A549 (cell line): ENCODE measurements around the gene DUSP28. TPM values are rescaled to one million over a fixed set of nuclear protein-coding genes. Genes with fewer than 3 reads are reported as not detected.

ENCODE experiments used
- ATAC-seq, 2 experiments: fragments of 200-7000 bp in 1 of 2; fragments of >200 bp in 1 of 2; cut with Nextera tagmentation in 1 of 2; cut with Tn5 transposase in 1 of 2; 3 replicates each; pipeline versions ENCODE4 v1.8.0 to v1.9.1; 2018 to 2020; ENCODE audit warnings: mild to moderate bottlenecking in 1 of 2, moderate library complexity in 1 of 2
- CTCF ChIA-PET: fragments of 300-600 bp; sonication (Branson Sonifier 250); formaldehyde crosslinking; extraction: SDS; loops from one replicate; lab custom pipeline; 2021; ENCODE audit warnings: antibody characterized with exemption, inconsistent platforms; lab: Yijun Ruan, JAX
- POLR2A ChIA-PET: fragments of 350-600 bp; formaldehyde crosslinking; extraction: SDS; loops from one replicate; lab custom pipeline; 2021; ENCODE audit warnings: antibody characterized with exemption, inconsistent platforms; lab: Yijun Ruan, JAX
- DNase-seq, 2 experiments: peaks; one replicate each; pipeline versions ENCODE4 v3.0.0 to v3.0.0-alpha.2; 2011 to 2016; ENCODE audit warnings: low read depth in 1 of 2, low spot score in 1 of 2
- FAIRE-seq: peaks from 2 replicates; lab custom pipeline; 2011; peaks lifted over from hg19 to GRCh38; lab: Jason Lieb, UNC
- H3K27ac ChIP-seq, 2 experiments: fragments of >200 bp; sonication (Bioruptor Twin); formaldehyde crosslinking; 3 replicates each; pipeline ENCODE4 v1.5.1; 2016 to 2017
- H3K4me1 ChIP-seq: fragments of >200 bp; sonication (Bioruptor Twin); formaldehyde crosslinking; 3 replicates; pipeline ENCODE4 v1.6.1; 2016
- H3K4me2 ChIP-seq: fragments of >200 bp; sonication (Bioruptor Twin); formaldehyde crosslinking; 3 replicates; pipeline ENCODE4 v1.6.1; 2016
- H3K4me3 ChIP-seq: fragments of >200 bp; sonication (Bioruptor Twin); formaldehyde crosslinking; 3 replicates; pipeline ENCODE4 v1.5.1; 2016
- H3K9me3 ChIP-seq: fragments of >200 bp; sonication (Bioruptor Twin); formaldehyde crosslinking; 3 replicates; pipeline ENCODE4 v1.6.1; 2016
- ATOH8 ChIP-seq: fragments of 250-450 bp; sonication (Bioruptor Pico); IDR thresholded peaks from 2 replicates; pipeline ENCODE4 v1.5.0; 2020; ENCODE audit warnings: low read depth, mild to moderate bottlenecking, moderate library complexity
- BCL3 ChIP-seq: fragments of >200 bp; sonication (Bioruptor Twin); formaldehyde crosslinking; IDR thresholded peaks from 3 replicates; pipeline ENCODE4 v1.6.1; 2016
- CTCF ChIP-seq: fragments of >200 bp; sonication (Bioruptor Twin); formaldehyde crosslinking; IDR thresholded peaks from 3 replicates; pipeline ENCODE4 v1.5.1; 2016
- E2F6 ChIP-seq: IDR thresholded peaks from 2 replicates; pipeline ENCODE4 v1.6.1; 2012; ENCODE audit warnings: low read depth, borderline replicate concordance
- EHMT2 ChIP-seq: fragments of 200-600 bp; sonication (generic); IDR thresholded peaks from 2 replicates; pipeline ENCODE4 v1.6.1; 2016; ENCODE audit warnings: antibody characterized with exemption, low read depth, mild to moderate bottlenecking, moderate library complexity
- EP300 ChIP-seq, 2 experiments: fragments of >200 bp; sonication (Bioruptor Twin); formaldehyde crosslinking; IDR thresholded peaks; 2 replicates in 1 of 2; 3 replicates in 1 of 2; pipeline ENCODE4 v1.6.1; 2016 to 2017
- GATA3 ChIP-seq: IDR thresholded peaks from 2 replicates; pipeline ENCODE4 v1.6.1; 2012; ENCODE audit warnings: borderline replicate concordance
- HOXA7 ChIP-seq: fragments of 250-450 bp; sonication (Bioruptor Pico); IDR thresholded peaks from 2 replicates; pipeline ENCODE4 v1.5.0; 2020; ENCODE audit warnings: mild to moderate bottlenecking, moderate library complexity
- HOXB13 ChIP-seq: fragments of 250-450 bp; sonication (Bioruptor Pico); IDR thresholded peaks from 2 replicates; pipeline ENCODE4 v1.5.0; 2020; ENCODE audit warnings: low read depth, mild to moderate bottlenecking, moderate library complexity
- JUN ChIP-seq, 2 experiments: fragments of >200 bp; sonication (Bioruptor Twin); formaldehyde crosslinking; IDR thresholded peaks; 2 replicates in 1 of 2; 3 replicates in 1 of 2; pipeline ENCODE4 v1.6.1; 2016 to 2017
- MAX ChIP-seq: IDR thresholded peaks from 2 replicates; pipeline ENCODE4 v1.6.1; 2012
- MYC ChIP-seq: IDR thresholded peaks from 2 replicates; pipeline ENCODE4 v1.6.1; 2012; ENCODE audit warnings: mild to moderate bottlenecking, inconsistent platforms, low read length, improper control_type of control experiment, borderline replicate concordance
- NPAS2 ChIP-seq: fragments of 250-450 bp; sonication (Bioruptor Pico); IDR thresholded peaks from 2 replicates; pipeline ENCODE4 v1.8.0; 2022; ENCODE audit warnings: mild to moderate bottlenecking, moderate library complexity, borderline replicate concordance
- PBX3 ChIP-seq: IDR thresholded peaks from 2 replicates; pipeline ENCODE4 v1.6.1; 2012
- PHF8 ChIP-seq: fragments of 200-600 bp; sonication (generic); IDR thresholded peaks from 2 replicates; pipeline ENCODE4 v1.6.1; 2016; ENCODE audit warnings: low read depth, mild to moderate bottlenecking, antibody characterized with exemption, moderate library complexity, borderline replicate concordance
- POLR2A ChIP-seq: IDR thresholded peaks from 2 replicates; pipeline ENCODE4 v1.6.1; 2012; ENCODE audit warnings: mild to moderate bottlenecking, low read length
- RARB ChIP-seq: fragments of 250-450 bp; sonication (Bioruptor Pico); IDR thresholded peaks from 2 replicates; pipeline ENCODE4 v1.8.0; 2021; ENCODE audit warnings: mild to moderate bottlenecking, moderate library complexity
- RFX5 ChIP-seq: fragments of 450-650 bp; IDR thresholded peaks from 2 replicates; pipeline ENCODE4 v1.7.1; 2014; ENCODE audit warnings: antibody characterized with exemption, mild to moderate bottlenecking, moderate library complexity
- SMC3 ChIP-seq: fragments of >200 bp; sonication (Bioruptor Twin); formaldehyde crosslinking; IDR thresholded peaks from 3 replicates; pipeline ENCODE4 v1.6.1; 2018; ENCODE audit warnings: inconsistent platforms
- SREBF2 ChIP-seq: fragments of 450-650 bp; IDR thresholded peaks from 2 replicates; pipeline ENCODE4 v1.6.1; 2014; ENCODE audit warnings: mild to moderate bottlenecking, moderate library complexity
- TP53 ChIP-seq: fragments of 250-450 bp; sonication (Bioruptor Pico); IDR thresholded peaks from 2 replicates; pipeline ENCODE4 v1.5.0; 2021; ENCODE audit warnings: mild to moderate bottlenecking, moderate library complexity
- USF2 ChIP-seq: fragments of 450-650 bp; IDR thresholded peaks from 2 replicates; pipeline ENCODE4 v1.6.1; 2014; ENCODE audit warnings: antibody characterized with exemption
- ZC3H11A ChIP-seq: fragments of 450-650 bp; IDR thresholded peaks from 2 replicates; pipeline ENCODE4 v1.6.1; 2014; ENCODE audit warnings: antibody characterized with exemption, mild to moderate bottlenecking
- ZSCAN20 ChIP-seq: fragments of 250-450 bp; sonication (Bioruptor Pico); IDR thresholded peaks from 2 replicates; pipeline ENCODE4 v1.8.0; 2022; ENCODE audit warnings: mild to moderate bottlenecking, moderate library complexity
- WGBS: methylation state at CpG from one replicate; pipeline ENCODE4 v1.1.6; 2017; ENCODE audit errors: missing lambda C conversion rate; 5-methylcytosine and 5-hydroxymethylcytosine counted together
- polyA plus RNA-seq, 4 experiments: library from polyadenylated mRNA; depleted of rRNA in 3 of 4; stranded (reverse); fragments of >200 nt; fragmentation: RNase III in 1 of 4; extraction: RNeasy Plus Mini Kit Qiagen cat#74134 plus additional on column Dnase treatment in 1 of 4; gene quantifications; 2 replicates in 3 of 4; 3 replicates in 1 of 4; pipeline ENCODE4 v1.2.3, GENCODE V29; 2011 to 2017

DUSP28 gene
- polyA plus RNA-seq, 2 of the 4 experiments (the other 2 are of a cell fraction) = 5.2 to 14.3 TPM

- WGBS = 87% methylated on average over 3 of the region's 3 CpGs
- no peak for ATAC-seq
- DNase-seq = no peak
- FAIRE-seq = no peak
- ChIA-PET CTCF (no interaction called here), POLR2A (no interaction called here)
- peak overlapping the region; percentile 83 for H3K4me2 ChIP-seq
- no peaks in the 10 kb centered on the region for H3K9me3 ChIP-seq
- H3K27ac ChIP-seq = peak overlapping the region; percentile 98 to 100; a peak in 4 of 6 replicates
- TF ChIP-seq SMC3 (no peak), EHMT2 (no peak), SREBF2 (no peak), ZC3H11A (no peak), CTCF (no peak), PHF8 (no peak)
- H3K4me1 ChIP-seq = peaks cover 25% of the 10 kb centered on the region
- H3K4me3 ChIP-seq = peak overlapping the region; percentile 87
Observed at GRCh38 chr2:240559286-240559685, 871 bp upstream of the DUSP28 start.

- FAIRE-seq (no peak), ATAC-seq (peak; percentile 68 to 82)
Observed at GRCh38 chr2:240560480-240561324, 545 bp downstream of the DUSP28 start.

More at GRCh38 chr2:240560480-240561324, 545 bp downstream of the DUSP28 start:
- CTCF ChIA-PET = interaction anchor here (0.7 to 1.7 kb wide), 3 partner anchors 15 to 328 kb away, joined by 3 to 6 read pairs (median 4); no protein-coding TSS in a partner anchor
- POLR2A ChIA-PET = interaction anchor here (0.8 to 2.2 kb wide), 5 partner anchors 10 to 173 kb away, joined by 3 to 38 read pairs (median 4); partner anchors contain the start of gene CAPN10
- Histone ChIP-seq H3K4me3 (peak overlapping the region; percentile 87), H3K27ac (peak overlapping the region; percentile 98 to 100), H3K9me3 (no peaks in the 10 kb centered on the region), H3K4me2 (peak overlapping the region; percentile 85), H3K4me1 (peaks cover 39% of the 10 kb centered on the region)
- DNase-seq = peak; percentile 74 to 98
- WGBS = under 1% methylated on average over 19 of the region's 101 CpGs
- TF ChIP-seq HOXB13 (CRISPR knock-in tag) (0 out of 2 replicates have a peak, but pooled peaks have one; percentile 48), JUN (IDR thresholded peaks at IDR 0.05) (peak in 1 of 2 experiments; percentile 85), TP53 (0 out of 2 replicates have a peak, but pooled peaks have one; percentile 33), GATA3 (0 out of 2 replicates have a peak, but pooled peaks have one; percentile 4), E2F6 (peak; percentile 82; the same call in 1 of the 2 replicates), USF2 (no peak), MAX (peak; percentile 92), NPAS2 (peak; percentile 41; the same call in 1 of the 2 replicates), EP300 (IDR thresholded peaks at IDR 0.05) (no peak), PHF8 (peak; percentile 92), RARB (CRISPR knock-in tag) (no peak), PBX3 (peak; percentile 56; the same call in 1 of the 2 replicates), ZSCAN20 (CRISPR knock-in tag) (no peak), RFX5 (no peak), ATOH8 (peak; percentile 72), BCL3 (peak; percentile 64; the same call in 2 of the 3 replicates), MYC (peak; percentile 82), HOXA7 (CRISPR knock-in tag) (no peak), SREBF2 (no peak), POLR2A (peak; percentile 78)
- TF ChIP-seq, all 56 proteins: peak for 13
